NCI-H2107 treated with DMSO at 0.1 percent for 48 hours (cell line): ENCODE results near the gene TRIM2.

Source experiments
- DNase-seq: peaks from one replicate; lab custom pipeline; 2025; ENCODE audit not compliant: unreplicated experiment; lab: John Stamatoyannopoulos, UW

TRIM2 gene

DNA sequence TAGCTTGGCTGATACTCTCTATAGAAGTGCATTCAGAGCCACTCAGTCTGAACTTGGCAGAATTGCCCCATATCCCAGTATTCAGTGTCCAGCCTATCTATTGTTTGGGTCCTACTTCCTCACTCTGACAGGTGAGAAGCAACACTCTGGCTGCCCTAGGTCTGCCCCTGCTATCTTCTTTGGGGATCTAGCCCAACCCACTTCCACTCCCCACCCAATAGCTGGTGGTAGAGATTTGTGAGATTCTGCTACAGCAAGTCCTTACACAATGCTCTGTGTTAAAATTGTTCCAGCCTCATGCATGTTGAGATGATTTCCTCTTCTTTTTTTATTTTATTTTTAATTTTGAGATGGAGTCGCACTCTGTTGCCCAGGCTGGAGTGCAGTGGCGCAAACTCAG lies 67.6 kb downstream of the TRIM2 start:
- no peak for DNase-seq

DNA sequence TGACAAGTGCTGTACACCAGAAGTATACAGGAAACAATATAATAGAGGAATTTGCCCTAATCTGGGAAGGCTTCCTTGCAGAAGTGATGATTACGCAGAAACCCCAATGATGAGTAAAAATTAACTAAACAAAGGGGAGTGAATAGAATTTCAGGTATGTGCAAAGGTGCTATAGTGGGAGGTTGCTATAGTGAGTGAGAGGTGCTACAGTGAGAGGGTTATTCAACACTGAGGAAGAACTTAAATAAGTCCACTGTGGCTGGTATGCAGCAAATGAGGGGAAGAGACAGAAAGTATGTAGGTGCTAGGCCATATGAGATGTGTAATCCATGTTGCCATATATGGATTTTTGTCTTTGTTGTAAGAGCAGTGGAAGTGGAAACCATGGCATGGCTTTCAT lies 69.5 kb downstream of the TRIM2 start:
- DNase-seq = no peak

DNA sequence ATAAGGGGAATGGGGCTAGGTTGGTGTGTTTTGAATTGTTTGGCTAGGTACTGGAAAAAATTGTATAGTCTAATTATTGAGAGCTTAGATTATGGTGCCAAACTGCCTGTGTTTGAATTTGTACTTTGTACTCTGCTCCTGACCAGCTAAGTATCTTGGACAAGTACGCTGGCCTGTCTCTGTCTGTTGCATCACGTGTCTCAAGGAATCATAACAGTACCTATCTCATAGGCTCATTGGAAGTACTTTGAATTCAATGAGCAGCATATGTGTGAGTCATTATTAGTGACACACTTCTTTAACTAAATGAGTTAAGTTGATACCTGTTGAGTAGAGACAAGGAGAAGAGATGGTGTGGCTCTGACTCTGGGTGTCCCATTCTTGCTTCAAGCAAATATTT lies 70.7 kb downstream of the TRIM2 start:
- DNase-seq = no peak

DNA sequence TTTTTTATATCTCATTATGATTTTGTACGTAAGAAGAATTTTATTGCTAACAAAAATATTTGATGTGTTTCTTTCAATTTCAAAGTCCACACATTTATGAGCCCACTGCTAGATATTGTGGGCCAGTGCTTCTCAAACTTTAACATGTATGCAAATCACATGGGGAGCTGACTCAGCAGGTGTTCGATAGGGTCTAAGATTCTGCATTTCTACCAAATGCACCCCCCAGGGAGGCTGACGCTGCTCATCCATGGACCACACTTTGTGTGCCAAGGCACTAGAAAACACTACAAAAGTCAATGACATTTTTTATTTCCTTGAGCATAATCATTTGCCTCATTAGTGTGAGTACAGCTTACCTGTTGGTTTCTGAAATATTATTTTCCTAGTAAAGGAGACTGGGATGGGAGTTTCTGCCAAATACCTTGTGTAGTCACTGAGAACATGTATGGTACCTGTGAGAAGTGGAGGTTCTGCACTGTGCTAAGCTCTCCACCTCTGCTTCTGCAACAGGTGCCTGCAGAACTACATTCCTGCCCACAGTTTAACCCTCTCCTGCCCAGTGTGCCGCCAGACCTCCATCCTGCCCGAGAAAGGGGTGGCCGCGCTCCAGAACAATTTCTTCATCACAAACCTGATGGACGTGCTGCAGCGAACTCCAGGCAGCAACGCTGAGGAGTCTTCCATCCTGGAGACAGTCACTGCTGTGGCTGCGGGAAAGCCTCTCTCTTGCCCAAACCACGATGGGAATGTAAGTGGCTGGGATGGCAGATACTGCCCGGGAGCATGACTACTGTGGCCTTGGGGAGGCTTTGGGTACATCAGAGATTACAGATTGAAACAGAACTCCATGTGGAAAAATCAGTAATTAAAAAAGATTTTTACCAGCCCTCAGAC lies 71.4 kb downstream of the TRIM2 start:
- no peak for DNase-seq

DNA sequence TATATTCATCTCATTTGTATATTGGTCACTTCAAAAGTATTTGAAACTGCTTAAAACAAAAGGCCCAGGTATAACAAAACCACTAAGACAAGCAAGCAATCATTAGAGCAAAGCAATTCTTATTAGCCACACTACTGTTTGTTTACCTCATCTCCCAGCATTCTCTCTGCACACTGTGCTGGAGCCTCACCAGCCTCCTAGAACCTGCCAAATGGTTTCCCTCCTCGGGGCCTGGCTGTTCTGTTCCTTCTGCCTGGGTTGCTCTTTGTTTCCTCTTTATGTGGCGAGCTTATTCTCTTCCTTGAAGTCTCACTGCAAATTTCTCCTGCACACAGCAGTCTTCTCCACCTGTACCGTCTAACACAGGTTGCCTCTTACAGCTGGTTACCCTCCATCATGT lies 72.7 kb downstream of the TRIM2 start:
- no peak for DNase-seq

DNA sequence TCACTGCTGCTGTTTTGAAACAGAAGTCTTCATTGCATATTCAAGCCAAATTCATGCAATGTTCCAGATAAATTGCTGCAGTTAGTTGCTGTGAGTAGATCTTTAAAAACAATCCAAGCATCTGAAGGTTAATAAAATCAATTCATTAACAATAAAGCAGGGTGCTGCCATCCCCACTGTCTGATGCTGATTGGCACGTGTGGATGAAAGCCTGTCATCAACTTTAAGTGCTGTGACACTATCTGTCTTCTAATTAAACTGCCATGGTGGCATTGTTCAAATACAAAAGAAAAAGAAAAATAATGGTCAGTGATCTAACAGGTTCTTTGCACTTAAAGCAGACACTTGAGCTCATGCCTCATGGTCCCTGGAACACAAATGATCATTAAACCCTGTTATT lies 77.2 kb downstream of the TRIM2 start:
- DNase-seq = no peak

DNA sequence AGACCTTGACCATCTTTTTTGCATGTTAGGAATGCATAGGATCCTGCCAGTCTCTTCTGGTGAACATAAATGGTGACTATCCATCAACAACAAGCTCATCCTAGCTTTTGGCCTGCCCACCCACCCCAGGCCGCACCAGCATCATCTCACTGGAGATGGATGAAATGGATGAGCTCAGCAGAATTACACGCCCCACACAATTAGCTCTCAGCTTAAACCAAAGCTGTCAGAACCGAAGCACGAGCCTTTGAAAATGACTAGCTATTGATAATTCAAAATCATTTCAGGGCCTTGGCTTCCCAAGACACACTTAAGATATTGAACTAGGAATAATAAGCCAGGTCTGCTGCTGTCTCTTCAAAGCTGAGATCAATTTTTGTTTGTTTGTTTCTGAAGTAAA lies 77.8 kb downstream of the TRIM2 start:
- DNase-seq = no peak

DNA sequence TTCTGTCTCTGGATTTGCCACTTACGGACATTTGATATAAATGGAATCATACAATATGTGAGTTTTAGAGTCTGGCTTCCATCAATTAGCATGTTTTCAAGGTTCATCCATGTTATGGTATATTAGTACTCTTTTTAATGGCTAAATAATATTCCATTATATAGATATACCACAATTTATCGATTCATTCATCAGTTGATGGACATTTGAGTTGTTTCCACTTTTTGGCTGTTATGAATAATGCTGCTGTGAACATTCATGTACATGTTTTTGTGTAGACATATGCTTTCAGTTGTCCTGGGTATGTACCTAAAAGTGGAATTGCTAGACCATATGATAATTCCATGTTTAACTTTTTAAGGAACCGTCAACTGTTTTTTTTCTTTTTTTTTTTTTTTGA lies 79.0 kb downstream of the TRIM2 start:
- no peak for DNase-seq

DNA sequence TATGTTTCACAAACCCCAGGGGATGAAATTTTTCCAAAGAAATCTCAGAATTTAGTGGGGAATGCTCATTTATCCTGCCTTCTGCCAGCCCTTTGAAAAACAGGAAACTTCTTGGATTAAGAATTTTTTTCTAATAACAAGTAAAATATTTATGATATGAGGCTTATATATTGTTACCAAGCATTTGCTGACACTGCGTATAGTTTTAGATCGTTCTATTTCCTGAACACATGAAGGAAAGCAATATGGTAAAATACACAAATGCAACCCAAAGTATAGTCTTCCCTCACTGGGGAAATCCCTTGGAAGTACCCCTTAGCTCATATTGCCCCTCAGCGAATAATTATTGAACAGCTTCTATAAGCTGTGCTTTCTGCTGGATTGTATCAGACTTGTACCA lies 85.9 kb downstream of the TRIM2 start:
- no peak for DNase-seq

DNA sequence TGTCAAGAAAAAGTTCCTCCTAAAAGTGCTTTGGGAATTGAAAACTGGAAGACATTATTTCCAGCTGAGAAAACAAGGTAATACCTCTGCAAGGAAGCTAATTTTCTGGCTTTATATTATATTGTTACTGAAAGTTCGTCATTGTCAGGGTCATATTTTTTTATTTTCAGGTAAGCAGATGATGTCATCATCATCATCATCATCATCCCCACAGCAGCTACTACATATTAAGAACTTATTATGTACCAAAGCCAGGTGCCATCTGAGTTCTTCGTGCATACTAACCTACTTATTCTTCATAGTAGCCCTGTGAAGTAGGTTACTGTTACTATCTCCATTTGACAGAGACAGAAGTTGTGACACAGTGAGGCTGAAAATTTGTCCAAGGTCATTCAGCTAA lies 87.3 kb downstream of the TRIM2 start:
- no peak for DNase-seq

DNA sequence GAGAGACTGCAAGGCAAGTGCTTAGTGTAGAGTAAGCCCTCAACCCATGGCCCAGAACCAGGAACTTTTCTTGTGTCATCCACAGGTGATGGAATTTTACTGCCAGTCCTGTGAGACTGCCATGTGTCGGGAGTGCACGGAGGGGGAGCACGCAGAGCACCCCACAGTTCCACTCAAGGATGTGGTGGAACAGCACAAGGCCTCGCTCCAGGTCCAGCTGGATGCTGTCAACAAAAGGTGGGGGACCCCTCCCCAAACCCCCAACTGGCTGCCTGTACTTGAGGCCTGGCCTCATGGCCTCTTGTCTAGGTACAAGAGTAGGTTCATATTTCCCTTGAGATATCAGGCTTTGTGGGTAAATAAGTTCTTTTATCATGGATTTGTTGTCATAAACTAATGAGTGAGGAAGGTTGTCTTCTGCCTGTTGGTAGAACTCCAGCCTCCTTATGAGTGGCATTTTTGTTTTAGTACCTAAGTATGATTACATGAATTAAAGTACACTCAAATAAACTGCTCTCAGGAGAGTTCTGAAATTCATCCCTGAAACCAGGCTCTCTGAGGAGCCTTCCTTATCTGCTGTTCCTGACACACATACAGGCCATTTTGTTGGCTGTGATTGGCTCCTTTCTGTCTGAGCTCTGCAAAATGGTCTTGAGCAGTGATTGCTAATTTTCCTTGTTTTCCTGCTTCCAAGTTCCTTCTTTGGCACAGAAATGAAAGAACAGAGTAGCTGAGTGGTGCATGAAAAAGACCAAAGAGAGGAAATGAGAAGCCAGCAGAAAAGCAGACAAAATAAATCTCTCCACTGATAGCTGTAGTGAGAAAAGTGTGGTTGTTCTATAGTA lies 88.9 kb downstream of the TRIM2 start:
- no peak for DNase-seq

DNA sequence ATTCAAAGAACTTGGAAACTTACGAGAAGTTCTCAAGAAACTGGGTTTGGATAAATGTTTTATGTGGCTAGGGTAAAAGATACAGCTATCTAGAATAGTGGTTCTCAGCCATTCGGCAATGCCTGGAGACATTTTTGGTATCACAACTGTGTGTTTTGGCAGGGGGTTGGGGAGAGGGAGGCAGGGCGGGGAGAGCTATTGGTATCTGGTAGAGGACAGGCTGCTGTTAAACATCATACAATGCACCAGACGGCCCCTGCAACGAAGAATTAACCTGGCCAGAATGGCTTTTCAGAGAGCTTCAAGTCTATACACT lies 89.5 kb downstream of the TRIM2 start:
- no peak for DNase-seq

DNA sequence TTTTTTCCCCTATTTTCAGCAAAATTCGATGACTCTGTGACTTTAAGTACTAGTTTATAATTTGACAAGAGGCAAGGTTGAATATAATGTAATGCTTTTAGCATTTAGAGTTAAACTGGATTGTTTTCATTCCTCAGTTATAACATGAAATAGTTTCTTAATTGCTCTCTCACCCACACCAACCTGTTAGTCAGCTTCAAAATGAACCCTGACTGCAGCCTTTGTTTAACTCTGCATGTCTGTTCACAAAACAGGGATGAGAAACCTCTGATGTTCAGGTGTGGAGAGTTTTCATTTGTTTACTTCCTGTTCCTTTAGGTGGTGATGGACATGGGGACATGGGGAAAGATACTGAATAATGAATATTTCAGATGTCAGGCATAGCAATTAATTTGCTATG lies 90.4 kb downstream of the TRIM2 start:
- DNase-seq = no peak

DNA sequence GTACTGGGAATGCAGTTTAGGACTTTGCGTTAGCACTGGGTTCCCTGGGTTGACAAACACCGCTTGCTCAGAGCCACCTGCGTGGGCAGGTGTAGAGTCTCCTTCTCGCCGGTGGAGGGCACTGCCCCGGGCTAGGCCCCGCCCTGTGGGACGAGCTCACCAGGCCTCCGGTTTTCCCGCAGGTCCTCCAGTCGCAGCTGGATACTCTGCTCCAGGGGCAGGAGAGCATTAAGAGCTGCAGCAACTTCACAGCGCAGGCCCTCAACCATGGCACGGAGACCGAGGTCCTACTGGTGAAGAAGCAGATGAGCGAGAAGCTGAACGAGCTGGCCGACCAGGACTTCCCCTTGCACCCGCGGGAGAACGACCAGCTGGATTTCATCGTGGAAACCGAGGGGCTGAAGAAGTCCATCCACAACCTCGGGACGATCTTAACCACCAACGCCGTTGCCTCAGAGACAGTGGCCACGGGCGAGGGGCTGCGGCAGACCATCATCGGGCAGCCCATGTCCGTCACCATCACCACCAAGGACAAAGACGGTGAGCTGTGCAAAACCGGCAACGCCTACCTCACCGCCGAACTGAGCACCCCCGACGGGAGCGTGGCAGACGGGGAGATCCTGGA lies 91.0 kb downstream of the TRIM2 start:
- DNase-seq = no peak

DNA sequence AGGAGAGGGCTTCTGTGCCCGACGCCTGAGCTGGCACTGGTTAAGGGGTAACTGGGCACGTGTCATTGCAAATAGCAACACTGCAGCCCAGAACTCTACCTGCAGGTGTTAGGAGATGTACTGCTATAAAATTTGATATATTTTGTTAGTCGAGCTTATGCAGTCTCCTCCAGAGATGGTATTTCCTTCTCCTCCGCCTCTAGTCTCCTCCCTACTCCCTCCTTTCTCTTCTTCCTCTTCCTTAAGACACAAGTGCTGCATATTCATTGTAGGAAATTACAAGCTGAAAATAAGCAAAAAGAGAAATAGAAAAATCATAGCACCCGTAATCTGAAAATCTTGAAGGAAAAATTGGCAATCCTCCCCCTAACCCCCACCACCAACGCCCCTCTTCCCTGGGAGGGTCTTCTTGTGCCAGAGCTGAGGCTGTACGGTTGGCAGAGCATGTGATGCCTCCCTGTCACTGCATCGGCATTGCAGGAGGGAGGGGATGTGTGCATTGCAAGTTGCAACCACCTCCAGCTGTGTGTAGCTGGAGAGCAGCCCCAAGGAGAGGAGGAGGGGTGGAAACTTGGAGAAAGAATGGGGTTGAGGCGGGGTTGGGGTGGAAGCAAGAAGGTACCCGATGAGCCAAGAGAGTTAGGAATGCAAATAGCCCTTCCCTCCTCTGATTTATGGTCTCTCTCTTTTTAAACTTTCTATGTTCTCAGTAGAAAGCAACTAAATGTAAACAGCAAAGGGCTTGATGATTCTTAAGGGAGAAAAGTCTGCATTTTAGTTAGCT lies 92.0 kb downstream of the TRIM2 start:
- DNase-seq = no peak

DNA sequence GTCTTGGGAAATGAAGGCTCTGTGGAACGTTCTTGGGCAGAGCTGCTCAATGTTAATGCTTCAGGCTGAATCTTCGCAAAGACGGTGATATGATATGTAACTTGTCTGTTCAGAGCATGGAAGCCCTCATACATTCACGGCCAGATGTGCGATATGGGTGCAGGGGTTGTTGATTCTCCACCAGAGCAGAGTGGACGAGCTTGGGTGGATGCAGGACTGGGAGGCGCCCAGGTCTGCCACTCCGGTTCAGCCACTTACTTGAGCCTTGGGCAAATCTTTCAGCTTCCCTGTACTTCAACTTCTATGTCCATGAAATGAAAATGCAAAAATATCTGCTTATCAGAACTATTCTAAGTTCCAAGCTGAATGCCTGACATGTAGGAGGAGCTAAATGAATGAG lies 92.9 kb downstream of the TRIM2 start:
- DNase-seq = no peak

DNA sequence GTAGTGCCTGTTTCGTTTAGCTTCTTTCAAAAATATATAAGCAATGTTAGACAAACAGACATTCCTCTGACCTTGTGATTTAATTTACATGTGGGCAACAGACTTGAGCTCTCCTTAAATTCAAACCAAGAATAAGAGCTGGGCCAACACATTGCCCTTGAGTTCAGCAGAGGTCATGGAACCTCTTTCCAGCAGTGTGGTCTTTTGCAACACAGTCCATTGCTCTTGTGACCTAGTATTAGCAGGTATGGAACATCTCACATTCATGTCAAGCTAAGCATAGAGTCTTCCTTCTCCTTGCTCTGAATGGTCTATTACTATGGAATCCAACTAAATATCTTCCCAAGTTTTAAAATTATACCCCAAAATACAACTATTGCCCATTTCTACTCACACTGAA lies 106.5 kb downstream of the TRIM2 start:
- no peak for DNase-seq

DNA sequence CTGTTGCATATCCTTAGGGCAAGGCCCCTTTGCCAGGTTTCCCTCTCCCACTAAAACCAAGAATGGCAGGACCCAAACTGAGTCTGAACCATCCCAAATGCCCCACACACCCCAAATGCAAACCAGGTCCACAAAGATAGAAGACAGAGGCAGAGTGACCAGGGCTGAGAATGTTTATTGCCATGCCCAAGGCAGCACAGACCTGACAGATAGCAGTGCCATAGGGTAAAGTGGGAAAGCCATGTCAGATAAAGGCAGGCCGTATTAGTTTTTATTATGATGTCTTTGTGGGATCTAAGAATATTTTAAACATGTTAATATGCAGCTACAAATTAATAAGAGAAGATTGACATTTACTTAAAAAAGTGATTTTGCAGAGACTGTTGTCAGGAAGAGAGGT lies 110.7 kb downstream of the TRIM2 start:
- no peak for DNase-seq

DNA sequence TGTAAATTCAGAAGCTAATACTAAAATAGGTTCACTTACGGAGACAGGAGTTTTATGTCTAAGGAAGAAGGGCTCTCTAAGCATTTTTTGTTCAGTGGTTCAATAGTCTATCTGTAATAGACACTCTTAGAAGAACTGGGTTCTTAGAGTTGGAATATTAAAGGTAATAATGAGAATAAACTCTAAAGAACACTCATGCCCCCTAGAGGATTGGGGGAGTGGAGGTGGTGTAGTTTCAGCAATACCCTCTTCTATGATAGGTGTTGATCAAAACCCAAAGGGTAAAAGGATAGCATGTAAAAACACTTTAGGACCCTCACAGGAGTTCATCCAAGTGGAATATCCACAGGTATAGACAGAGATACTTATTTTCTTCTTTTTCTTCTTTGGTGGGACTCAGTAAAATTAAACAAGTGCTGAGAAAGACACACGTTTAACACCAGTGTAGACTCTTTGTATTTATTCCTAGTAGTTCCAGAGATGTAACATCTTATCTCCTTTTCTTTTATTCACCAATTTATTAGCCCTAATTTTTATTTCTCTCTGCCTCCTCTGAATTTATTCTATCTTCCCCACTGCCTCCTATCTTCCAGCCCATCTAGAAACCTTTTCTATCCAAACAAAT lies 114.6 kb downstream of the TRIM2 start:
- peak; percentile 30 for DNase-seq

DNA sequence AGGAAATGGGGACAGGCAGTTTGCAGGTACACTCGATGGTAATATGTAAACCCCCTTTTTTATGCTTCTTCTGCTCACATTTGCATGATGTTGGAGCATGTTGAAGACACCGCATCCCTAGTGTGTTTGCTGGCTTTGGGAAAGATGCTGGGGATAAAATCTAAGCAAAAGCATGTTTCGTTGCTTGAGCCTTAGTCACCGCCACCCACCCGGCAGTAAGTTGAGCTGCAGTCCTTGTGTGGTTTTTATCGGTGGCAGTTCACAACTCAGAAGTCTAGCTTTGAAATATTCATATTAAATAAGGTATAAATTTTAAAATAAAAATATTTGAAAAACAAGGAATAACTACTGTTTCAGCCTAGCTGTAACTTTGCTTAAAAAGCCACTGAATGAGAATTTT lies 118.5 kb downstream of the TRIM2 start:
- no peak for DNase-seq

DNA sequence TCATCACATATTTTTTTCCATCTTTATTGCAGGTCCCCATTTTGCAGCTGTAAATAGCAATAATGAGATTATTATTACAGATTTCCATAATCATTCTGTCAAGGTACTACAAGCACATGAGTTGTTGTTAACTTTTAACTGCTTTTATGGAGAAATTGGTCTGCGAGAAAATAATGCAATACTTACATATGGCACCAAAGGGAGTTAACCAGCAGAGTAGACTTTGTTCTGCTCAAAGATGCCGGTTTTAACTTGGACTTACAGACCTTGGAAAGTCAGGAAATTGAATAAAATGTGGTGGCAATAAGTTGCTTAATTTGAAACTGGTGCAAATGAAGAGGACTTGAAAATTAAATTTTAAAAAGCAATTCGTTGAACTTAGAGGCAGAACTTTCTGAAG lies 119.8 kb downstream of the TRIM2 start:
- no peak for DNase-seq
